Posterior vena cava (tissue), 2 donors: ENCODE data around the gene CNKSR1. TPM values are rescaled to one million over a fixed set of nuclear protein-coding genes. Genes with fewer than 3 reads are reported as not detected.

Source experiments
- DNase-seq: peaks from one replicate; pipeline ENCODE4 v3.0.0-alpha.2; 2020; ENCODE audit warnings: low spot score
- intact Hi-C, 2 donors: fragments of 100-400 bp; cut with DNase I; formaldehyde crosslinking; loops; one replicate each; pipeline versions ENCODE4 v1.14.1 to v1.14.2; 2022 to 2023
- total RNA-seq, 2 donors: library from RNA; stranded (reverse); fragmentation: NEBNext Ultra II Directional; extraction: Animal tissue kit (Norgen Biotek cat#: 25700); gene quantifications; one replicate each; pipeline ENCODE4 v1.2.1, GENCODE V29; 2021
- donor health status: DM: yes; HTN: yes; CAD: no.
- donor health status: DM: yes; HTN: yes; CAD: no.

Gene CNKSR1
- total RNA-seq, 2 donors from 2014 or later: 0.32 to 2.4 TPM

DNA sequence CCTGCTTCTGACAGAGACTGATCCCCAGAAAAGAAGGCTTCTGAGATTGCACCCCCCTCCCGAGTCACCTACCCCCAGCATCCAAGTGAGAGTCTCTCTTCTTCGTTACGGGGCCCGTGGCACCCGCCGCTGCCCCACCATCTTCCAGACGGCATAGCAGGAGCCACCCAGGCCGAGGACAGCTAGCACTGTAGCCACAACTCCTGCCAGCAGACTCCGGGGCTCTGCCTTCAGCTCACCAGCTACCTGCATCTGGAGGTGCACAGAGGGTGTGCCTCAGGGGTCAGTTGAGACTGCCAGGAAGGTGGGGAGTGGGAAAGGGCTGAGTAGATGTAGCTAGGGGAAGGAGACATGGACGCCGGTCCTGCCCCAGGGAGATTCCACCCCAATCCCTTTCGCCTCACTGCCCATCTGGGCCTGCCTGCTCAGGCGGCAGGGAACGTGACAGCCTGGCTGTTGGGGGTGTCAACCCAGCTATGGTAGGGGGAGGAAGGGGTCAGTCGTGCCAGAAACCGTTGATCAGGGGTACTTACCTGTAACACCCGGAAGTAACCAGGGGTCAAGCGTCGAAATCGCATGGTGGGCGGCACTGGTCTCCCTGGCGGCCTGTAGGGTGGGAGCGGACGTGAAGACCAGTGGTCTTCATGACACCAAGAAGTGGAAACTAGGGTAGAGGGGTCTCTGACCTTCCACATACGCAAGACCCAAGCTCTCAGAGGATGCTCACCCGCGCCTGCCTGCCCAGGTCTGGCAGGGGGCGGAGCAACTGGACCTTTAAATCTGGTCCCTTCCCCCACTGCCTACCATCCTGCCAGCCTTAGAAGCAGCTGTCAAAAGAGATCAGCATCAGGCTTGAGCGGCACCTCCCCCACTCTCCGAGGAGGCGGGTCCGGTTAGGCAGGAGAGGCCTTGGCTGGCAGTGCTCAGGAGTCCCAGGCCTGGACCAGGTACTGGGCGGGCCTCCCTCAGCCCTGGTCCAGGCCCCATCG is 5.9 kb upstream of the CNKSR1 start, which contains the start of gene ZNF593OS:
Gene ZNF593OS (minus strand): TSS at position 749 of the 989 bp plus-strand sequence. CDS start 171 bp downstream, at position 578.
- DNase-seq: no peak
- intact Hi-C loops: loop anchor here in 1 of 2 donors (5.0 kb wide), 1 partner anchor 1636 kb away; no protein-coding TSS in a partner anchor

DNA sequence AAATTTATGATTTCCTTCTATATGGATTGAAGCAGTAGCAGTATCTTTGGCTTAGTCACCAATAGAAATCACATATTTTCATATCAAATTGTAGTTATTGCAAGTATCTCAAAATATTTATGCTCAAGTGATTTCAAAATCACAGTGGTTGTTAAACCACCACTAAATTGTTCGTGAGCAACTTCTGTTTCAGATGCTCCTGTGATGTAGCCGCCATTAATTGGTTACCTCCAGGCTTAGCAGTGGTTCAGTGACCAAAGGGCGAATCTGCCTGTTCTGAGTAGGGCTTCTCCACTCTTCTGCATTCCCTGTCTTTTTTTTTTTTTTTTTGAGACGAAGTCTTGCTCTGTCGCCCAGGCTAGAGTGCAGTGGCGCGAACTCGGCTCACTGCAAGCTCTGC is 1.9 kb upstream of the CNKSR1 start:
- no peak for DNase-seq
- intact Hi-C loops: no loop called here

DNA sequence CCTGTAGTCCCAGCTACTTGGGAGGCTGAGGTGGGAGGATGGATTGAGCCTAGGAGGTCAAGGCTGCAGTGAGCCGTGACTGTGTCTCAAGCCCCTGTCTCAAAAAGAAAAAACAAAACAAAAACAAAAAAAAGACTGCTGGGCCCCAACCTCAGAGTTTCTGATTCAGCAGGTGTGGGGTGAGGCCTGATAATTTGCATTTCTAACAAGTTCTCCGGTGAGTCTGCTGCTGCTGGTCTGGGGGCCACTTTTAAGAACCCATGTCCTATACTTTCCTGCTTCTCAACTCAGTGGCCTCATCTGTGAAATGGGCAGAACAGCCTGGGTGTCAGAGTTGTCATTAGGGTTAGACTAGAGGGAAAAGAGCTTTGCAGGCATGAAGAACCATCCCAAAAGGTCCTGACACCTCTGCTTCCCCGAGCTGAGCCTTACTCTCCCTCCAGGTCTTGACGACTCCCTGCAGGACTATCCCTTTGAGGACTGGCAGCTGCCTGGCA is 2.8 kb downstream of the CNKSR1 start:
- DNase-seq: no peak
- intact Hi-C loops: no loop called here

DNA sequence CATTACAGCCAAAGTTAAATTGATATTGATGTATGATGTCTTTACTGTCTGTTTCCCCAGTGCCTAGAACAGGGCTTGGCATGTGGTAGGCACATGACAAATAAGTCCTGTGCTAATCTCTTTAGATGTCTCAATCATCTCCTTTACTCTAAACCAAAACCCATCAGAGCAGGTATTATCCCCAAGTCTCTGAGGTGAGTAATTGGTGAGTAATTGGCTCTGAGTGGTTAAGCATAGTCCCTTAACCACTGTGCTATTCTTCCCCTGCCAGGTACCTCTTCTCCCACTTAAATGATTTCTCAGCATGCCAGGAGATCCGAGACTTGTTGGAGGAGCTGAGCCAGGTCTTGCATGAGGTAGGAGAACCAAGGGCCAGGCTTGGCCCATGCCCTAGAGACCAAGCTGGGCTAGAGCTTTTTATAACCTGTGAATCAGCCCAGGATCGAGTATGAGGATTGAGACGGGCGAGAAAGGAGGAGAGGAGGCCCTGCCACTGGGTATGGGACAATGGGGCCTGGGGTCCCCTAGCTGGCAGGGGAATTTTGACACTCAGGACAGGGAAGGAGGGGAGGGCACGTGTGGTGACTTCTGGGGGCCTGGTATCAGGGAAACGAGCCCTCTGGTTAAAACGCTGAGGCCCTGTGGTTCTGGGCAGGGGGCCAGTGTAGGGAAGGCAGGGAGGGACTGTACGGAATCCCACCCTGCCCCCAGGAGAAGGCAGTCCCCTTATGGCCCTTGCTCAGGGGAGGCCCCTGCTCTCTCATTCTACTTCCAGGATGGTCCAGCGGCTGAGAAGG is 4.5 kb downstream of the CNKSR1 start:
- DNase-seq: no peak
- intact Hi-C loops: no loop called here

- intact Hi-C loops: no loop called here
- DNase-seq: no peak
Observed at GRCh38 chr1:26182383-26182696, 5.0 kb downstream of the CNKSR1 start.

DNA sequence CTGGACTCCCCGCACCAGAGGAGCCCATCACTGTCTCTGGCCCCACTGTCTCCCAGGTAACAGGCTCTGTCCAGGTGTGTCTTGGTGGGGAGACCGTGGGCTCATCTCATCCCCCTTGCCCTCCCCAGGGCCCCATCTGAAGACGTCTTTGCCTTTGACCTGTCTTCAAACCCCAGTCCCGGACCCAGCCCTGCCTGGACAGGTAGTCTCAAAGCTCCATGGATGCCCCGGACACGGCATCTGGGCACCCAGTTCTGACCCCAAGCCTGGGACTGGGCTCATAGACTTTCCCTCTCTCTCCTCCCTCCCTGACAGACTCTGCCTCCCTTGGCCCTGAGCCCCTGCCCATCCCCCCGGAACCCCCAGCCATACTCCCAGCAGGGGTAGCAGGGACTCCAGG is 6.8 kb downstream of the CNKSR1 start:
- no peak for DNase-seq
- intact Hi-C loops: no loop called here

DNA sequence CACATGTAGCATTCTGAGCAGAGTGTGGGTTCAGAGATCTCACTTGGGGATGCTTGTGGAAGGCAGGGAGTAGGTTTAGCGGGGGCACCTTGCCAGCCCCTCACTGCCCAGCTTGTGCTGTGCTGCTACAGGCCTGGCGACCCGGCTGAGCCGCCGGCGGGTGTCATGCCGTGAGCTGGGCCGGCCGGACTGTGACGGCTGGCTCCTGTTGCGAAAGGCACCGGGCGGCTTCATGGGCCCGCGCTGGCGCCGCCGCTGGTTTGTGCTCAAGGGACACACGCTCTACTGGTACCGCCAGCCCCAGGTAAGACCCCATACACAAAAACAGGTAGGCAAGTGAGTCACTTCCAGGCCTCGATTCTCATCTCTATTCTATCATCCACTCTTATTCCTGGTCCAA is 7.6 kb downstream of the CNKSR1 start:
- no peak for DNase-seq
- intact Hi-C loops: no loop called here

DNA sequence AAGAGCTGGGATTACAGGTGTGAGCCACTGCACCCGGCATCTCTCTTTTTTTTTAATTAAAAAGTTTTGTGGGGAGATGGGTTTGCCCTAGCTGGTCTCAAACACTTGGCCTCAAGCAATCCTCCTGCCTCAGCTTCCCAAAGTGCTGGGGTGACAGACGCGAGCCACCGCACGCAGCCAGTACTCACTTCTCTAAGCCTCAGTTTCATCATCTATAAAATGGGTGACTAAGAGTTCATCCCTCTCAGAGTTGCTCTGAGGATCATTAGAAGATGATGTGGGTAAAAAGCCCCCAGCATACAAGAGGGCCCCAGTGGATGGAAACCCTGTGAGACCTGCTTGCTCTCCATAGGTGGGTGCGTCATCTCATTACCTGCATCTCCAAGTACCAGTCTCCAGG is 10.6 kb downstream of the CNKSR1 start:
- intact Hi-C loops: no loop called here
- no peak for DNase-seq

- no peak for DNase-seq
- intact Hi-C loops: no loop called here
Observed at GRCh38 chr1:26188477-26188876, 11.2 kb downstream of the CNKSR1 start.

DNA sequence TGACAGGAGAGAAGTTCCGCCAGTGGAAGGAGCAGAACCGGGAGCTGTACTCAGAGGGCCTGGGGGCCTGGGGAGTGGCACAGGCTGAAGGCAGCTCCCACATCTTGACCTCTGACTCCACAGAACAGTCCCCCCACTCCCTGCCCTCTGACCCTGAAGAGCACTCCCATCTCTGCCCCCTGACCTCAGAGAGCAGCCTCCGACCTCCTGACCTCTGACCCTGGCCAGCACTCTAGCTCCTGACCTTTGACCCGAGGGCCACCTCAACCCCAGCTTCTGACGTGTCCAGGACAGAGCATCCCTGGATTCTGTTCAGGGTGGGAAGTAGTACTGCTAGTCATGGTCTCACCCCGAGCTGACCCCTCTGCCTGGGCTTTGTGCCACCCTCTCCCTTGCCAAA is 12.0 kb downstream of the CNKSR1 start:
- intact Hi-C loops: no loop called here
- no peak for DNase-seq

GRCh38 chr1:26189751-26190275 is 12.5 kb downstream of the CNKSR1 start:
- DNase-seq: no peak
- intact Hi-C loops: no loop called here

DNA sequence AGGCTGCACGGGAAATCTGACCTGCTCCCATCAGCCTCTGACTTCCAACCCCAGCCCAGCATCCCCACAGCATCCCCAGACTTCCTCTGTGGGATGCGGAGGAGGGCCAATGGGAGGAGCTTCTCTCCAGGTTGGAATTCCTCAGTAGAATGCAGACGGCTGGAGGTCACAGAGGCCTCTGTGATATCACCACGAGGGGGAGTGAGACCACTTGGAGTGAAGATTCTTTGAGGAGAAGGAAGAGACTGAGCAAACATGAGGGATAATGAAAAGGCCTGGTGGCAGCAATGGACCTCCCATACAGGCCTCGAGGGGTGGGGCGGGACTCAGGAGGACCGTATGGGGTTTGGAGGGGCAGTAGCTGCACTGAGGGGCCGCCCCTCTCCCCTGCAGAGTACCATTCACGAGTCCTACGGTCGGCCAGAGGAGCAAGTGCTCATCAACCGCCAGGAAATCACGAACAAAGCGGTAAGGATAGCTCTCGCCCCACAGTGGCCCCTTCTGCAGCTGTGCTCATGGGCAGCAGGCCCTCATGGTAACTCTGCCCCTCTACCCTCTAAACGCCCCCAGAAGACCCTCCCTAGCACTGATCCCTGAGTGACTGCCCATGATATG is 13.2 kb downstream of the CNKSR1 start, which contains the start of gene CATSPER4:
Gene CATSPER4 (plus strand): TSS at position 230 of the 615 bp plus-strand sequence. CDS start 26 bp downstream, at position 256.
- no peak for DNase-seq
- intact Hi-C loops: no loop called here

GRCh38 chr1:26191739-26192138 is 14.4 kb downstream of the CNKSR1 start:
- DNase-seq: no peak
- intact Hi-C loops: no loop called here

GRCh38 chr1:26195805-26196204 is 18.5 kb downstream of the CNKSR1 start:
- DNase-seq: no peak
- intact Hi-C loops: no loop called here

GRCh38 chr1:26197301-26197700 is 20.0 kb downstream of the CNKSR1 start:
- intact Hi-C loops: no loop called here
- DNase-seq: no peak

DNA sequence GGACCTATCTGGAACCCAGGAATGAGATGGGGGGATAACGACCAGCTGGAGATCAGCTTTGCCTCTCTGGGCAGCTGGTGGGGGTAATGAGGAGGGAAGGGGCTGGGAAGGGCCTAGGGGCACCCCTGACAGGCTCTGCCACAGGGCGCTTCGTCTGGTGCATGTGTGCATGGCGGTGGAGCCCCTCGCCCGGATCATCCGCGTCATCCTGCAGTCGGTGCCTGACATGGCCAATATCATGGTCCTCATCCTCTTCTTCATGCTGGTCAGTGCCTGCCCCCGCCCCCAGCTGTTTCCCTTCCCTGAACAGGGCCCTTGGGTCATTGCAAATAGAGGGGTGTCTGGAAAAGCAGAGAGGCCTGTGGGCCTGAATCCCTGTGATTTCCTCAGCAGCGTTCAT is 20.5 kb downstream of the CNKSR1 start:
- intact Hi-C loops: no loop called here
- DNase-seq: no peak

DNA sequence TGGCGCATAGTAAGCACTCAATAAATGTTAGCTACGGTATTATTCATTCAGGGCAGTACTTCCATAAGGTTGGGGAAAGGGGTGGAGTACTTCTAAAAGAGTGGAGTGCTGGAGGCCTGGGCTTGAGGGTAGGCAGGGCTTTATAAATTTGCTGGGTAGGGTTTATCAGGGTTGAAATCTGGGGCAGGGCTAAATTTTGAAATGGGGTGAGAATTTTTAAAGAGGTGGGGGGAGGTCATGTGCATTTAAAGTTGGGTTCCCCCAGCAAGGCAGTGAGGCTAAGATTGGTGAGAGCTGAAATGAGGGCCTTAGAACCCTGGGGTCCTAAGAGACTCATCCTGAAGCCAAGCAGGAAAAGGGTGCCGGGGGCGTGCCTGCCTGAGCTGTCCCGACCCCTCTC is 23.1 kb downstream of the CNKSR1 start:
- intact Hi-C loops: no loop called here

GRCh38 chr1:26203642-26204318 is 26.5 kb downstream of the CNKSR1 start:
- DNase-seq: no peak
- intact Hi-C loops: no loop called here

More for the DNA sequence above, 23.1 kb downstream of the CNKSR1 start:
- DNase-seq: no peak
